HepG2 (cell line): Measurements from ENCODE around the gene AKAIN1. TPM values are rescaled to one million over a fixed set of nuclear protein-coding genes. Genes with fewer than 3 reads are reported as not detected.

Experiments
- ATAC-seq: fragments of 200-7000 bp; cut with Tn5 transposase; 3 replicates; pipeline ENCODE4 v1.9.1; 2020; ENCODE audit warnings: mild to moderate bottlenecking, moderate library complexity
- BruUV-seq: library from RNA; stranded (reverse); fragments of 400-500 nt; replicated peaks from 2 replicates; lab custom pipeline; 2021; lab: Mats Ljungman, UMichigan
- CTCF ChIA-PET: fragments of 300-600 bp; formaldehyde crosslinking; extraction: SDS; loops from one replicate; lab custom pipeline; 2021; ENCODE audit warnings: low total read pairs, inconsistent platforms, low intra/inter-chr PET ratio; lab: Yijun Ruan, JAX
- POLR2A ChIA-PET: fragments of 350-600 bp; sonication (Branson Sonifier 250); formaldehyde crosslinking; loops from one replicate; lab custom pipeline; 2020; ENCODE audit warnings: antibody characterized with exemption, inconsistent platforms; lab: Yijun Ruan, JAX
- DNase-seq: peaks from one replicate; pipeline ENCODE4 v3.0.0-alpha.2; 2015; ENCODE audit warnings: low spot score
- FAIRE-seq: peaks from 3 replicates; lab custom pipeline; 2011; peaks lifted over from hg19 to GRCh38; lab: Jason Lieb, UNC
- H2AFZ ChIP-seq: one replicate; pipeline ENCODE4 v1.6.1; 2011; ENCODE audit warnings: low read length, inconsistent platforms
- H3K27ac ChIP-seq: fragments of 300-600 bp; 3 replicates; pipeline ENCODE4 v1.8.0; 2011; ENCODE audit warnings: mixed run types, mild to moderate bottlenecking, mixed read lengths, low read length, inconsistent platforms; ENCODE audit not compliant: insufficient read depth; ENCODE audit errors: extremely low read length
- H3K27me3 ChIP-seq, 2 experiments: fragments of 200-600 bp in 1 of 2; 2 replicates in 1 of 2; 3 replicates in 1 of 2; pipeline versions ENCODE4 v1.6.0 to v1.8.0; 2011; ENCODE audit warnings: low read length in 2 of 2, mild to moderate bottlenecking in 2 of 2, moderate library complexity in 2 of 2, inconsistent platforms in 1 of 2; ENCODE audit not compliant: insufficient read depth in 2 of 2, control insufficient read depth in 1 of 2
- H3K36me3 ChIP-seq, 2 experiments: fragments of 200-600 bp in 1 of 2; replicated peaks in 1 of 2; 2 replicates in 1 of 2; 3 replicates in 1 of 2; pipeline versions ENCODE4 v1.5.1 to v1.8.0; 2011; ENCODE audit warnings: low read length in 2 of 2, inconsistent platforms in 1 of 2; ENCODE audit not compliant: insufficient read depth in 2 of 2, control insufficient read depth in 1 of 2
- H3K4me1 ChIP-seq: 2 replicates; pipeline ENCODE4 v1.5.1; 2012; ENCODE audit warnings: low read length, inconsistent platforms; ENCODE audit not compliant: insufficient read depth
- H3K4me2 ChIP-seq: 2 replicates; pipeline ENCODE4 v1.6.0; 2011; ENCODE audit warnings: low read depth, low read length, inconsistent platforms
- H3K4me3 ChIP-seq, 3 experiments: fragments of 200-600 bp in 1 of 3; sonication (generic), shearing (Covaris generic) in 1 of 3; replicated peaks in 1 of 3; 2 replicates each; pipeline ENCODE4 v1.5.1; 2011 to 2016; ENCODE audit warnings: low read length in 3 of 3, inconsistent platforms in 2 of 3, low read depth in 2 of 3, mild to moderate bottlenecking in 2 of 3, control low read depth in 1 of 3, mixed read lengths in 1 of 3; ENCODE audit not compliant: insufficient read depth in 1 of 3
- H3K79me2 ChIP-seq: one replicate; pipeline ENCODE4 v1.6.1; 2011; ENCODE audit warnings: low read length, inconsistent platforms; ENCODE audit not compliant: insufficient read depth
- H3K9ac ChIP-seq: 2 replicates; pipeline ENCODE4 v1.6.0; 2011; ENCODE audit warnings: mild to moderate bottlenecking, low read depth, low read length, inconsistent platforms; ENCODE audit not compliant: insufficient read depth
- H3K9me3 ChIP-seq: 2 replicates; pipeline ENCODE4 v1.5.1; 2012; ENCODE audit warnings: mild to moderate bottlenecking, low read length
- H4K20me1 ChIP-seq: 2 replicates; pipeline ENCODE4 v1.6.0; 2011; ENCODE audit warnings: inconsistent platforms, mild to moderate bottlenecking, low read length, moderate library complexity; ENCODE audit not compliant: insufficient read depth
- EED ChIP-seq: sonication (generic); formaldehyde crosslinking; IDR thresholded peaks from 2 replicates; pipeline ENCODE4 v1.5.0; 2020; ENCODE audit warnings: mild to moderate bottlenecking, missing genetic modification reagents
- ELF4 ChIP-seq: sonication (generic); formaldehyde crosslinking; IDR thresholded peaks from 2 replicates; pipeline ENCODE4 v1.5.0; 2020; ENCODE audit warnings: missing genetic modification reagents, mild to moderate bottlenecking, moderate library complexity, borderline replicate concordance
- FOXC1 ChIP-seq: sonication (generic); formaldehyde crosslinking; IDR thresholded peaks from 2 replicates; pipeline ENCODE4 v1.8.0; 2022; ENCODE audit warnings: mild to moderate bottlenecking, missing genetic modification reagents, borderline replicate concordance
- HIVEP1 ChIP-seq: sonication (generic); formaldehyde crosslinking; IDR thresholded peaks from 2 replicates; pipeline ENCODE4 v1.4.0; 2020; ENCODE audit warnings: mild to moderate bottlenecking, missing genetic modification reagents
- RNF219 ChIP-seq: sonication (generic); formaldehyde crosslinking; IDR thresholded peaks from 2 replicates; pipeline ENCODE4 v1.5.0; 2020; ENCODE audit warnings: mild to moderate bottlenecking, missing genetic modification reagents
- SIX4 ChIP-seq: sonication (generic); formaldehyde crosslinking; IDR thresholded peaks from 2 replicates; pipeline ENCODE4 v1.4.0; 2020; ENCODE audit warnings: missing genetic modification reagents
- SP5 ChIP-seq: IDR thresholded peaks from 2 replicates; pipeline ENCODE4 v1.6.1; 2016; ENCODE audit warnings: low read depth, borderline replicate concordance
- STAT6 ChIP-seq: sonication (generic); formaldehyde crosslinking; IDR thresholded peaks from 2 replicates; pipeline ENCODE4 v1.4.0; 2020; ENCODE audit warnings: missing genetic modification reagents, mild to moderate bottlenecking, borderline replicate concordance
- WIZ ChIP-seq: sonication (generic); formaldehyde crosslinking; IDR thresholded peaks from 2 replicates; pipeline ENCODE4 v1.5.1; 2020; ENCODE audit warnings: mild to moderate bottlenecking, missing genetic modification reagents
- ZC3H13 ChIP-seq: sonication (generic); formaldehyde crosslinking; IDR thresholded peaks from 2 replicates; pipeline ENCODE4 v1.8.1; 2023; ENCODE audit warnings: mild to moderate bottlenecking, missing genetic modification reagents, moderate library complexity
- ZNF292 ChIP-seq: sonication (generic); formaldehyde crosslinking; IDR thresholded peaks from 2 replicates; pipeline ENCODE4 v1.8.1; 2022; ENCODE audit warnings: mild to moderate bottlenecking, low read depth, missing genetic modification reagents, borderline replicate concordance
- ZNF503 ChIP-seq: sonication (generic); formaldehyde crosslinking; IDR thresholded peaks from 2 replicates; pipeline ENCODE4 v1.4.0; 2020; ENCODE audit warnings: missing genetic modification reagents
- ZNF740 ChIP-seq: sonication (generic); formaldehyde crosslinking; IDR thresholded peaks from 2 replicates; pipeline ENCODE4 v1.4.0; 2020; ENCODE audit warnings: missing genetic modification reagents
- ZSCAN29 ChIP-seq: sonication (generic); formaldehyde crosslinking; conservative IDR thresholded peaks from 2 replicates; pipeline ENCODE4 v1.4.0; 2020; ENCODE audit warnings: mild to moderate bottlenecking, missing genetic modification reagents
- WGBS: methylation state at CpG from one replicate; pipeline ENCODE4 v1.1.6; 2017; ENCODE audit warnings: low lambda C conversion rate; 5-methylcytosine and 5-hydroxymethylcytosine counted together
- in situ Hi-C: cut with HindIII; loops from 2 replicates; pipeline ENCODE4 v1.10.0; 2017; ENCODE audit warnings: low pct_unique_long_range_greater_than_20kb; ENCODE audit not compliant: extremely low pct_ligation_motif_present
- intact Hi-C: fragments of 100-400 bp; cut with micrococcal nuclease; formaldehyde crosslinking; loops from one replicate; pipeline ENCODE4 v1.10.0; 2022; ENCODE audit not compliant: unreplicated experiment
- polyA plus RNA-seq, 8 experiments: library from polyadenylated mRNA; depleted of rRNA in 3 of 8; stranded (reverse) in 7 of 8; unstranded in 1 of 8; fragments of >200 nt; fragmentation: Illumina TruSeq in 4 of 8; extraction: Trizol in 4 of 8; gene quantifications; 2 replicates each; pipeline versions ENCODE4 v1.2.1 to v1.2.3, GENCODE V29; 2011 to 2016; ENCODE audit warnings: low read depth in 4 of 8, missing spikeins in 1 of 8, mixed read lengths in 1 of 8; ENCODE audit not compliant: insufficient read depth in 1 of 8
- total RNA-seq, 5 experiments: library from RNA; depleted of rRNA; stranded (reverse); fragments of >200 nt; fragmentation: Illumina TruSeq; extraction: Trizol; gene quantifications; 2 replicates each; pipeline ENCODE4 v1.2.3, GENCODE V29; 2016; ENCODE audit warnings: low read depth in 1 of 5
- TF ChIP-seq, protein P1 (sequence below): sonication (generic); formaldehyde crosslinking; IDR thresholded peaks from 2 replicates; pipeline ENCODE4 v1.5.1; 2020; ENCODE audit warnings: missing genetic modification reagents, mild to moderate bottlenecking, borderline replicate concordance

AKAIN1 gene
- total and polyA plus RNA-seq, 2 of the 13 experiments (the other 11 are each of a cell fraction or from before 2014, with no cell fraction given): not detected

- CTCF ChIA-PET: no interaction called here
- intact Hi-C loops (no loop called here), in situ Hi-C loops (no loop called here)
- no peak overlapping the region for H3K4me3 ChIP-seq
- no peaks in the 10 kb centered on the region for H3K27me3 ChIP-seq
- H3K9ac ChIP-seq: no peak overlapping the region
- no peak for TF ChIP-seq STAT6 (CRISPR knock-in tag)
- no peak for TF ChIP-seq ELF4
- no peak for TF ChIP-seq ZNF503 (CRISPR knock-in tag)
- no peak for TF ChIP-seq SP5 (CRISPR knock-in tag)
- TF ChIP-seq RNF219: no peak
- TF ChIP-seq FOXC1 (CRISPR knock-in tag): no peak
- no peak for TF ChIP-seq SIX4 (CRISPR knock-in tag)
- no peak for TF ChIP-seq ZC3H13
- TF ChIP-seq WIZ: no peak
- TF ChIP-seq HIVEP1: no peak
- no peak for TF ChIP-seq EED
- TF ChIP-seq ZSCAN29 (CRISPR knock-in tag): no peak
- TF ChIP-seq ZNF740 (CRISPR knock-in tag): no peak
- TF ChIP-seq, protein P1, sequence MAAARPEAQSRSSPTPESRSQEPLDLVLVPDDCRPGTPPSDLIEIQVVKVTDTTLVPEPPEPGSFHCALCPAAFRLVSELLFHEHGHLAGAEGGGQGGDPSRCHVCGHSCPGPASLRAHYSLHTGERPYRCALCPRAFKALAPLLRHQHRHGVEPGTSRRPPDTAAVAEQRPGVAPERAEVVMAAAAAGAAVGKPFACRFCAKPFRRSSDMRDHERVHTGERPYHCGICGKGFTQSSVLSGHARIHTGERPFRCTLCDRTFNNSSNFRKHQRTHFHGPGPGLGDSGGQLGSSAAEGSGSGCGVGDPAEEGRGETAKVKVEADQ (CRISPR knock-in tag): no peak
- no peak for TF ChIP-seq ZNF292 (CRISPR knock-in tag)
- BruUV-seq: no TSS peak
- H3K36me3 ChIP-seq: no peaks in the 10 kb centered on the region
- no peak for FAIRE-seq
- H3K9me3 ChIP-seq: no peaks in the 10 kb centered on the region
- no peak overlapping the region for H3K27ac ChIP-seq
- H4K20me1 ChIP-seq: no peaks in the 10 kb centered on the region
- POLR2A ChIA-PET: no interaction called here
- H3K79me2 ChIP-seq: no peaks in the 10 kb centered on the region
- WGBS: 4% methylated on average over 2 of the region's 2 CpGs
- no peak for DNase-seq
- H2AFZ ChIP-seq: no peak overlapping the region
- H3K4me1 ChIP-seq: no peaks in the 10 kb centered on the region
- H3K4me2 ChIP-seq: no peak overlapping the region
- ATAC-seq: no peak
Measured at GRCh38 chr18:5137261-5137660, 59.8 kb downstream of the AKAIN1 start.
